ENCODE measurements around the gene DOC2B.

The DOC2B gene

GRCh38 chr17:147796-148740 is 33.4 kb downstream of the DOC2B start:
- TF ChIP-seq, protein P1, sequence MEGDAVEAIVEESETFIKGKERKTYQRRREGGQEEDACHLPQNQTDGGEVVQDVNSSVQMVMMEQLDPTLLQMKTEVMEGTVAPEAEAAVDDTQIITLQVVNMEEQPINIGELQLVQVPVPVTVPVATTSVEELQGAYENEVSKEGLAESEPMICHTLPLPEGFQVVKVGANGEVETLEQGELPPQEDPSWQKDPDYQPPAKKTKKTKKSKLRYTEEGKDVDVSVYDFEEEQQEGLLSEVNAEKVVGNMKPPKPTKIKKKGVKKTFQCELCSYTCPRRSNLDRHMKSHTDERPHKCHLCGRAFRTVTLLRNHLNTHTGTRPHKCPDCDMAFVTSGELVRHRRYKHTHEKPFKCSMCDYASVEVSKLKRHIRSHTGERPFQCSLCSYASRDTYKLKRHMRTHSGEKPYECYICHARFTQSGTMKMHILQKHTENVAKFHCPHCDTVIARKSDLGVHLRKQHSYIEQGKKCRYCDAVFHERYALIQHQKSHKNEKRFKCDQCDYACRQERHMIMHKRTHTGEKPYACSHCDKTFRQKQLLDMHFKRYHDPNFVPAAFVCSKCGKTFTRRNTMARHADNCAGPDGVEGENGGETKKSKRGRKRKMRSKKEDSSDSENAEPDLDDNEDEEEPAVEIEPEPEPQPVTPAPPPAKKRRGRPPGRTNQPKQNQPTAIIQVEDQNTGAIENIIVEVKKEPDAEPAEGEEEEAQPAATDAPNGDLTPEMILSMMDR (IDR thresholded peaks at IDR 0.05; ENCODE audit: low read depth, low read length): no peak
- Histone ChIP-seq H3K27ac (no peak overlapping the region), H3K27me3 (ENCODE audit: insufficient read depth, low read depth, severe bottlenecking) (peaks cover 4% of the 10 kb centered on the region), H3K4me3 (ENCODE audit: low read depth, low read length) (no peak overlapping the region), H3K9me3 (ENCODE audit: severe bottlenecking) (no peaks in the 10 kb centered on the region), H3K36me3 (peaks cover 62% of the 10 kb centered on the region)
- peak; percentile 4 for DNase-seq

GRCh38 chr17:146983-147761 is 34.3 kb downstream of the DOC2B start:
- Histone ChIP-seq H3K27ac (no peak overlapping the region), H3K27me3 (ENCODE audit: insufficient read depth, low read depth, severe bottlenecking) (peaks cover 4% of the 10 kb centered on the region), H3K36me3 (peaks cover 53% of the 10 kb centered on the region), H3K4me3 (ENCODE audit: low read depth, low read length) (no peak overlapping the region), H3K9me3 (ENCODE audit: severe bottlenecking) (no peaks in the 10 kb centered on the region)
- peak; percentile 5 for DNase-seq
- TF ChIP-seq, protein P1 (IDR thresholded peaks at IDR 0.05; ENCODE audit: low read depth, low read length): no peak

DNA sequence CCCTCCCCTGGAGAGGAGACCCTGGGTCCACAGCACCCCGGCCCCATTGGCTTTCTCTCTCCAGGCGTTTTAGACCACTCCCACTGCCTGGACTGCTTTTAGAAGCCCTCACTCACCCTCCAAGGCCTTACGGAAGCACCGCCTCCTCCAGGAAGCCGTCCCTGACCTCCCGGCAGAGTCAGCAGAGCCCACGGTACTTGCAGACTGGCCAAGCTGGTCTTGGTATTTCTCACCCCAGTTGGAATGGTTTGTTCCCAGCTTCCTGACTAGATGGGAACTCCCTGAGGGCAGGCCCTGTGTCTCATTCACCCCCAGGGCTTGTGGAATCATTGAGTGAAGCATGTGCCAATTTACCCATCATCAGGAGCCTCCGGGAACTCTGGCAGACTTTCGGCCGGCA is 34.9 kb downstream of the DOC2B start:
- H3K27me3 ChIP-seq (ENCODE audit: insufficient read depth, low read depth, severe bottlenecking): peaks cover 4% of the 10 kb centered on the region
- H3K27ac ChIP-seq: no peak overlapping the region
- no peak overlapping the region for H3K4me3 ChIP-seq (ENCODE audit: low read depth, low read length)
- TF ChIP-seq, protein P1 (IDR thresholded peaks at IDR 0.05; ENCODE audit: low read depth, low read length): no peak
- no peak for DNase-seq
- H3K9me3 ChIP-seq (ENCODE audit: severe bottlenecking): no peaks in the 10 kb centered on the region
- peaks cover 46% of the 10 kb centered on the region for H3K36me3 ChIP-seq

DNA sequence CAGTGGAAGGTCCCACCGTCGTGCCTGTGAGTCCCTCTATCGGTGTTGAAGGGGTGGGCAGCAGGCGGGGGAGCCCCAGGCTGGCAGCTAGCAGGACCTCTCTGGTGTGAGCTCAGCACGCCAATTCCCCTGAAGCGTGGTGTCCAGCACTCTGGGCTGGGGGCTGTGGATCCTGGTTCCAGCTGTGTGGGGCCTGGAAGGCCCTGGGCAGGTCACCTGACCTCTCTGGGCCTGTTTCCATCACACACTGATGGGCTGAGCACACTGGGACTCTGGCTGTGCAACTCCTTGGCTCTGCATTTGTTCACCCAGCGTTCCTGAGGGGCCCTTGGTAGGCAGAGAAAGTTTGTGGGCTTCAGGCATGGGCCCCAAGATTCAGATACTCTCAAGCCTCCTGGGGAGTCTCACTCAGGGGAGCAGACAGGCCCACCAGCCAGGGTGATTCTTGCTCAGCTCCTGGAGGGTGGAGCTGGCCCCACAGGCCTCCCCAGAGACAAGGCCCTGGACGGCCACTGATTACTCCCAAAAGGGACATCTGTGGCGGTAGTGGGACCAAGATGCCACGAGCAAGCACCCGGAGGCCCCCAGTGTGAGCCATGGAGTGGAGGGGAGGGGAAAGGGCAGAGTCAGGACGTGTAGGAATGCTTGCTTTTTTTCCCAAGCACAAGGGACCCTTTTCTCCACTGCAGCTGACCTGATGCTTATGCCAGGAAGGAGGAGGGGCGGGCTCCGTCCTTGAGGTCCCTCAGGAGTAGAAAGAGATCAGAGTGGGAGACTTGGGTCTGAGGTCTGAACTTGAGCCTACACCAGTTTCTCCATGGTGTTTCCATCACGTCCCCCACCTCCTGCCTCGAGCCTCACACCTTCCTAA is 35.5 kb downstream of the DOC2B start:
- DNase-seq: peak; percentile 4
- Histone ChIP-seq H3K27ac (no peak overlapping the region), H3K4me3 (ENCODE audit: low read depth, low read length) (no peak overlapping the region), H3K9me3 (ENCODE audit: severe bottlenecking) (no peaks in the 10 kb centered on the region), H3K36me3 (peaks cover 40% of the 10 kb centered on the region), H3K27me3 (ENCODE audit: insufficient read depth, low read depth, severe bottlenecking) (peaks cover 4% of the 10 kb centered on the region)
- TF ChIP-seq, protein P1 (IDR thresholded peaks at IDR 0.05; ENCODE audit: low read depth, low read length): no peak

DNA sequence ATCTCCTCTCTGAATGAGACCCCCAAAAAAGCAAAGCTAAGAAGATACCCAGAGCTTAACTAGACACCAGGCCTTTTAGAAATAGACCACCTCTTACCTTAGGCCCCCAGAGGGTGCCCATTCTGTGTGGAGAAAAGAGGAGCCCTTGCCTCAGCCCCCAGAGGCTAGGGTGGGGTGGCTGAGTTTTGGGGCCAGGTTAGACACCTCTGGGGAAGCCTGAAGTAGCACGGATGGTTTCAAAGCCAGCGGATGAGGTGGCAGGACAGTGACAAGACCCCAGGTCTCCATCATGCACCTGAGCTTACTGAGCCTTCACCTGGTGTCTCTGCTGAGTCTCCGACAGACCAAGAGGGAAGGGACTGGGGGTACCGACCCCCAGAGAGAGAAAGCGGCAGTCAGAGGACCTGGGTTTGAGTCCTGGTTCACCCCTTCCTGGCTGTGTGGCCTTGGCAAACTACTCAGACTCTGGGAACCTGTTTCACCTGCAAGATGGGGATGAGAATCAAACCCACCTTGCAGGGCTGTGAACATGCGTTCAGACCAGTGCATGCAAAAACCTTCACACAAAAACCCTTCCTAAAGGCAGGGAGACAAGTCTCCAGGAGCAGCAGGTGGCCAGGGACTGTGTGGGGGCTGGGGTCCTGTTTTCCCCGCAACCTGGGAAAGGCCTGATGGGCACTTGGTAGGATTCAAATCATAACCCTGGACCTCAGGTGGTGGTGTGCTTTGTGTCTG is 36.3 kb downstream of the DOC2B start:
- Histone ChIP-seq H3K4me3 (ENCODE audit: low read depth, low read length) (no peak overlapping the region), H3K27ac (no peak overlapping the region), H3K9me3 (ENCODE audit: severe bottlenecking) (no peaks in the 10 kb centered on the region), H3K27me3 (ENCODE audit: insufficient read depth, low read depth, severe bottlenecking) (peaks cover 4% of the 10 kb centered on the region), H3K36me3 (peaks cover 32% of the 10 kb centered on the region)
- TF ChIP-seq, protein P1 (IDR thresholded peaks at IDR 0.05; ENCODE audit: low read depth, low read length): no peak
- peak; percentile 6 for DNase-seq
